Liver (tissue), 9 donors: ENCODE data around the gene TTC32. TPM values are rescaled to one million over a fixed set of nuclear protein-coding genes. Genes with fewer than 3 reads are reported as not detected.

ENCODE experiments used
- DNase-seq: peaks from one replicate; pipeline ENCODE4 v3.0.0-alpha.2; 2017; ENCODE audit warnings: low spot score
- H3K27ac ChIP-seq, 2 donors: one replicate each; pipeline ENCODE4 v1.7.0; 2013; ENCODE audit warnings: inconsistent platforms in 2 of 2, low read length in 2 of 2, control low read depth in 1 of 2, low read depth in 1 of 2, mild to moderate bottlenecking in 1 of 2
- H3K27me3 ChIP-seq, 4 donors: one replicate each; pipeline versions ENCODE4 v1.6.1 to v1.7.0; 2013; ENCODE audit warnings: low read length in 3 of 4, inconsistent platforms in 1 of 4, mild to moderate bottlenecking in 1 of 4, moderate library complexity in 1 of 4; ENCODE audit not compliant: control insufficient read depth in 4 of 4, insufficient read depth in 4 of 4
- H3K36me3 ChIP-seq, 4 donors: one replicate each; pipeline versions ENCODE4 v1.6.1 to v1.7.0; 2013; ENCODE audit warnings: low read length in 3 of 4, mild to moderate bottlenecking in 3 of 4, low read depth in 1 of 4, moderate library complexity in 1 of 4; ENCODE audit not compliant: control insufficient read depth in 4 of 4, insufficient read depth in 3 of 4
- H3K4me1 ChIP-seq, 4 donors: one replicate each; pipeline versions ENCODE4 v1.6.1 to v1.7.0; 2013; ENCODE audit warnings: low read length in 3 of 4, mild to moderate bottlenecking in 3 of 4, moderate library complexity in 1 of 4; ENCODE audit not compliant: control insufficient read depth in 4 of 4, insufficient read depth in 4 of 4
- H3K4me3 ChIP-seq, 3 donors: one replicate each; pipeline versions ENCODE4 v1.6.1 to v1.7.0; 2013; ENCODE audit warnings: low read length in 3 of 3, control low read depth in 1 of 3, low read depth in 1 of 3, mild to moderate bottlenecking in 1 of 3
- H3K9ac ChIP-seq, 2 donors: one replicate each; pipeline ENCODE4 v1.7.0; 2013; ENCODE audit warnings: low read length in 2 of 2, mild to moderate bottlenecking in 2 of 2, moderate library complexity in 2 of 2, control low read depth in 1 of 2, low read depth in 1 of 2
- H3K9me3 ChIP-seq, 4 donors: one replicate each; pipeline versions ENCODE4 v1.6.1 to v1.7.0; 2013; ENCODE audit warnings: low read length in 3 of 4; ENCODE audit not compliant: control insufficient read depth in 4 of 4
- EGR1 ChIP-seq, 2 donors: IDR thresholded peaks; 2 replicates each; pipeline ENCODE4 v1.6.1; 2016 to 2018; ENCODE audit warnings: antibody characterized with exemption in 2 of 2, low read depth in 2 of 2
- FOXA1 ChIP-seq: IDR thresholded peaks from 2 replicates; pipeline ENCODE4 v1.6.1; 2016; ENCODE audit warnings: antibody characterized with exemption
- FOXA2 ChIP-seq: IDR thresholded peaks from 2 replicates; pipeline ENCODE4 v1.6.1; 2016; ENCODE audit warnings: antibody characterized with exemption
- GABPA ChIP-seq, 2 donors: IDR thresholded peaks in 1 of 2; conservative IDR thresholded peaks in 1 of 2; 2 replicates each; pipeline ENCODE4 v1.6.1; 2016; ENCODE audit warnings: antibody characterized with exemption in 2 of 2, mild to moderate bottlenecking in 1 of 2, moderate library complexity in 1 of 2
- NR2F2 ChIP-seq: IDR thresholded peaks from 2 replicates; pipeline ENCODE4 v1.6.1; 2016; ENCODE audit warnings: antibody characterized with exemption
- RAD21 ChIP-seq, 2 donors: IDR thresholded peaks; 2 replicates each; pipeline ENCODE4 v1.6.1; 2016; ENCODE audit warnings: antibody characterized with exemption in 2 of 2, mild to moderate bottlenecking in 2 of 2
- TAF1 ChIP-seq: conservative IDR thresholded peaks from 2 replicates; pipeline ENCODE4 v1.6.1; 2016; ENCODE audit warnings: antibody characterized with exemption, mild to moderate bottlenecking
- WGBS: extraction: QIAGEN DNeasy Blood & Tissue Kit; methylation state at CpG from one replicate; pipeline ENCODE4 v1.1.7; 2013; 5-methylcytosine and 5-hydroxymethylcytosine counted together
- polyA plus RNA-seq, 2 donors: library from polyadenylated mRNA; stranded (reverse) in 1 of 2; unstranded in 1 of 2; fragments of 200-250 nt in 1 of 2; fragments of >200 nt in 1 of 2; fragmentation: Nextera tagmentation in 1 of 2; extraction: Ambion mirVana in 1 of 2; gene quantifications; one replicate each; pipeline versions ENCODE4 v1.2.1 to v1.2.3, GENCODE V29; 2013 to 2015
- total RNA-seq, 2 donors: library from RNA; depleted of rRNA; stranded (reverse); fragments of >200 nt; gene quantifications; one replicate each; pipeline ENCODE4 v1.2.3, GENCODE V29; 2014
- TF ChIP-seq, protein P1 (sequence below): fragments of 150-350 bp; IDR thresholded peaks from 2 replicates; pipeline ENCODE4 v1.5.1; 2017; ENCODE audit warnings: improper control_type of control experiment, low read depth, low read length; ENCODE audit not compliant: missing input control
- TF ChIP-seq, protein P2 (sequence below): IDR thresholded peaks from 2 replicates; pipeline ENCODE4 v1.6.1; 2016; ENCODE audit warnings: antibody characterized with exemption, mild to moderate bottlenecking
- TF ChIP-seq, protein P3 (sequence below): IDR thresholded peaks from 2 replicates; pipeline ENCODE4 v1.6.1; 2016; ENCODE audit warnings: antibody characterized with exemption
- TF ChIP-seq, protein P4 (sequence below): IDR thresholded peaks from 2 replicates; pipeline ENCODE4 v1.6.1; 2016; ENCODE audit warnings: antibody characterized with exemption
- TF ChIP-seq, protein P5 (sequence below): IDR thresholded peaks from 2 replicates; pipeline ENCODE4 v1.6.1; 2016; ENCODE audit warnings: antibody characterized with exemption
- donor health status: healthy.
- donor health status: healthy.
- donor health status: healthy.
- donor health status: healthy.
- donor health status: healthy.

TTC32 gene
- total and polyA plus RNA-seq, 4 donors = 4.1 to 12.0 (median 10.5) TPM

DNA sequence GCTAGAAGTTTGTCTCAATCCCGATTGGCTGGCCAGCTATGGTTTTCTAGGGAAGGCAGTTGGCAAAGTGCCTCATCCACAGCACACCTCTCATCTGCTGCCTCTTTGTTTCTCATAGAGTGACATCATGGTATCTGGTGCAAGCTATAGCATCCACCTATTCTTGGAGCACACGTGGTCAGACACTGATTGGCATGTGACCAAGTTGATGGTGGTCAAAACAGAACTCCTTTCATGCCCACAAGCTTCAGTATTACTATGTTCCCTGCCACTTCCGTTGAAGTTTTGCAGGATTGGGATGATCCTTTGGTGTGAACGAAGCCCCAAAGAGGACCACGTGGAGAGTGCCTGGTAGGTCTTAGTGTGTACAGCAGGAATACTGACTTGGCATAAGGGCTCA lies 28.8 kb downstream of the TTC32 start:
- DNase-seq = no peak
- no peak overlapping the region for H3K4me3 ChIP-seq
- no peak overlapping the region for H3K27ac ChIP-seq
- 93% methylated on average over 5 of the region's 5 CpGs for WGBS
- no peaks in the 10 kb centered on the region for H3K4me1 ChIP-seq
- H3K9me3 ChIP-seq = no peaks in the 10 kb centered on the region
- H3K36me3 ChIP-seq = peaks cover 0 to 1% (median 0%) of the 10 kb centered on the region in 4 donors
- no peak overlapping the region for H3K9ac ChIP-seq
- TF ChIP-seq, protein P1, sequence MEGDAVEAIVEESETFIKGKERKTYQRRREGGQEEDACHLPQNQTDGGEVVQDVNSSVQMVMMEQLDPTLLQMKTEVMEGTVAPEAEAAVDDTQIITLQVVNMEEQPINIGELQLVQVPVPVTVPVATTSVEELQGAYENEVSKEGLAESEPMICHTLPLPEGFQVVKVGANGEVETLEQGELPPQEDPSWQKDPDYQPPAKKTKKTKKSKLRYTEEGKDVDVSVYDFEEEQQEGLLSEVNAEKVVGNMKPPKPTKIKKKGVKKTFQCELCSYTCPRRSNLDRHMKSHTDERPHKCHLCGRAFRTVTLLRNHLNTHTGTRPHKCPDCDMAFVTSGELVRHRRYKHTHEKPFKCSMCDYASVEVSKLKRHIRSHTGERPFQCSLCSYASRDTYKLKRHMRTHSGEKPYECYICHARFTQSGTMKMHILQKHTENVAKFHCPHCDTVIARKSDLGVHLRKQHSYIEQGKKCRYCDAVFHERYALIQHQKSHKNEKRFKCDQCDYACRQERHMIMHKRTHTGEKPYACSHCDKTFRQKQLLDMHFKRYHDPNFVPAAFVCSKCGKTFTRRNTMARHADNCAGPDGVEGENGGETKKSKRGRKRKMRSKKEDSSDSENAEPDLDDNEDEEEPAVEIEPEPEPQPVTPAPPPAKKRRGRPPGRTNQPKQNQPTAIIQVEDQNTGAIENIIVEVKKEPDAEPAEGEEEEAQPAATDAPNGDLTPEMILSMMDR = no peak
- TF ChIP-seq FOXA1 (no peak), TAF1 (no peak), NR2F2 (no peak), GABPA (IDR thresholded peaks at IDR 0.05 in 1 of 2, conservative IDR thresholded peaks at IDR 0.05 in 1 of 2) (no peak), EGR1 (IDR thresholded peaks at IDR 0.05; ENCODE audit: low read depth in 2 of 2) (no peak), FOXA2 (no peak)
- TF ChIP-seq, protein P2, sequence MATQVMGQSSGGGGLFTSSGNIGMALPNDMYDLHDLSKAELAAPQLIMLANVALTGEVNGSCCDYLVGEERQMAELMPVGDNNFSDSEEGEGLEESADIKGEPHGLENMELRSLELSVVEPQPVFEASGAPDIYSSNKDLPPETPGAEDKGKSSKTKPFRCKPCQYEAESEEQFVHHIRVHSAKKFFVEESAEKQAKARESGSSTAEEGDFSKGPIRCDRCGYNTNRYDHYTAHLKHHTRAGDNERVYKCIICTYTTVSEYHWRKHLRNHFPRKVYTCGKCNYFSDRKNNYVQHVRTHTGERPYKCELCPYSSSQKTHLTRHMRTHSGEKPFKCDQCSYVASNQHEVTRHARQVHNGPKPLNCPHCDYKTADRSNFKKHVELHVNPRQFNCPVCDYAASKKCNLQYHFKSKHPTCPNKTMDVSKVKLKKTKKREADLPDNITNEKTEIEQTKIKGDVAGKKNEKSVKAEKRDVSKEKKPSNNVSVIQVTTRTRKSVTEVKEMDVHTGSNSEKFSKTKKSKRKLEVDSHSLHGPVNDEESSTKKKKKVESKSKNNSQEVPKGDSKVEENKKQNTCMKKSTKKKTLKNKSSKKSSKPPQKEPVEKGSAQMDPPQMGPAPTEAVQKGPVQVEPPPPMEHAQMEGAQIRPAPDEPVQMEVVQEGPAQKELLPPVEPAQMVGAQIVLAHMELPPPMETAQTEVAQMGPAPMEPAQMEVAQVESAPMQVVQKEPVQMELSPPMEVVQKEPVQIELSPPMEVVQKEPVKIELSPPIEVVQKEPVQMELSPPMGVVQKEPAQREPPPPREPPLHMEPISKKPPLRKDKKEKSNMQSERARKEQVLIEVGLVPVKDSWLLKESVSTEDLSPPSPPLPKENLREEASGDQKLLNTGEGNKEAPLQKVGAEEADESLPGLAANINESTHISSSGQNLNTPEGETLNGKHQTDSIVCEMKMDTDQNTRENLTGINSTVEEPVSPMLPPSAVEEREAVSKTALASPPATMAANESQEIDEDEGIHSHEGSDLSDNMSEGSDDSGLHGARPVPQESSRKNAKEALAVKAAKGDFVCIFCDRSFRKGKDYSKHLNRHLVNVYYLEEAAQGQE = no peak
- TF ChIP-seq, protein P3, sequence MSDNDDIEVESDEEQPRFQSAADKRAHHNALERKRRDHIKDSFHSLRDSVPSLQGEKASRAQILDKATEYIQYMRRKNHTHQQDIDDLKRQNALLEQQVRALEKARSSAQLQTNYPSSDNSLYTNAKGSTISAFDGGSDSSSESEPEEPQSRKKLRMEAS = no peak
- TF ChIP-seq, protein P4, sequence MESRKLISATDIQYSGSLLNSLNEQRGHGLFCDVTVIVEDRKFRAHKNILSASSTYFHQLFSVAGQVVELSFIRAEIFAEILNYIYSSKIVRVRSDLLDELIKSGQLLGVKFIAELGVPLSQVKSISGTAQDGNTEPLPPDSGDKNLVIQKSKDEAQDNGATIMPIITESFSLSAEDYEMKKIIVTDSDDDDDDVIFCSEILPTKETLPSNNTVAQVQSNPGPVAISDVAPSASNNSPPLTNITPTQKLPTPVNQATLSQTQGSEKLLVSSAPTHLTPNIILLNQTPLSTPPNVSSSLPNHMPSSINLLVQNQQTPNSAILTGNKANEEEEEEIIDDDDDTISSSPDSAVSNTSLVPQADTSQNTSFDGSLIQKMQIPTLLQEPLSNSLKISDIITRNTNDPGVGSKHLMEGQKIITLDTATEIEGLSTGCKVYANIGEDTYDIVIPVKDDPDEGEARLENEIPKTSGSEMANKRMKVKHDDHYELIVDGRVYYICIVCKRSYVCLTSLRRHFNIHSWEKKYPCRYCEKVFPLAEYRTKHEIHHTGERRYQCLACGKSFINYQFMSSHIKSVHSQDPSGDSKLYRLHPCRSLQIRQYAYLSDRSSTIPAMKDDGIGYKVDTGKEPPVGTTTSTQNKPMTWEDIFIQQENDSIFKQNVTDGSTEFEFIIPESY = no peak
- no peaks in the 10 kb centered on the region for H3K27me3 ChIP-seq

DNA sequence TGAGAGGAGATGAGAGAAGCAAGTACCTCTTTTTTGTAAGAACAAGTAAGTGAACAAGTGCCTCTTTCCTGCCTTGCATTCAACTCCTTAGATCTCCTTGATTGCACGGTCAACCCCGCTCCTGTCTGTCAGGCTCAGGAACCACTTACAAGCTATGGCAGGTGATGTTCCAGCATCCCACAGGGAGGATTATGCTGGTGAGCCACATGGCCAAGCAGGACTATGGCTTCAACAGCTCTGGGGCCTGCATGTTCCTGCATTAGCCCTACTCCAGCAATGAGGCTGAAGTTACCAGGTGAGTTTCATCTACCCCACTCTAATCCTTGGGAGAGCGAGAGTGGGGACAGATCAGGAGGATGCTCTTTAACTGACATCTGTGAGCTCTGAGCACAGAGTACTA lies 29.5 kb downstream of the TTC32 start:
- H3K27ac ChIP-seq = no peak overlapping the region

DNA sequence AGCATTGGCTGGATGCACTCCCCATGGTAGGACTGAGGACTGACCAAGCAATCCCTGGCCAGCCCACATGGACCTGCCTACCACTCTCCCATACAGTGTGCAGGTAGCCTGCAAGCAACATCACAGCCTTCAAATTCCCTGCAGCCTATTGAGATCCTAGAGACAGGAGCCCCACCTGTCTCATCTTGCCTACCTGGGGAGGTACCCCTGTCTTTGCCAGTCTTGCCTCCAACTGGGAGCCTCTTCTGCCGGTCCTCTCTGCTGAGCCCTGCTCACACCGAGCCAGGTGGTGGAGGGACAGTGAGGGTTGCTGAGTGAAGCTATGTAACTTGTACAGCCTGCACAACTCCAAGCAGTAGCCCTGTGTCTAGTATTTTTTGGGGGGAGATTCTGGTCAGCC lies 29.9 kb downstream of the TTC32 start:
- Histone ChIP-seq H3K27ac (no peak overlapping the region), H3K9me3 (no peaks in the 10 kb centered on the region), H3K4me1 (no peaks in the 10 kb centered on the region), H3K27me3 (no peaks in the 10 kb centered on the region), H3K36me3 (peaks cover 0 to 1% (median 0%) of the 10 kb centered on the region in 4 donors), H3K4me3 (no peak overlapping the region), H3K9ac (no peak overlapping the region)
- over 99% methylated on average over 2 of the region's 2 CpGs for WGBS
- DNase-seq = no peak
- TF ChIP-seq, protein P2 = no peak
- no peak for TF ChIP-seq NR2F2
- TF ChIP-seq RAD21 (IDR thresholded peaks at IDR 0.05) = no peak
- no peak for TF ChIP-seq GABPA (IDR thresholded peaks at IDR 0.05 in 1 of 2, conservative IDR thresholded peaks at IDR 0.05 in 1 of 2)
- TF ChIP-seq, protein P1 = no peak
- TF ChIP-seq, protein P5, sequence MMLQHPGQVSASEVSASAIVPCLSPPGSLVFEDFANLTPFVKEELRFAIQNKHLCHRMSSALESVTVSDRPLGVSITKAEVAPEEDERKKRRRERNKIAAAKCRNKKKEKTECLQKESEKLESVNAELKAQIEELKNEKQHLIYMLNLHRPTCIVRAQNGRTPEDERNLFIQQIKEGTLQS = no peak
- TF ChIP-seq FOXA1 = no peak

More for the DNA sequence above, 29.5 kb downstream of the TTC32 start:
- H3K27me3 ChIP-seq = no peaks in the 10 kb centered on the region
- no peaks in the 10 kb centered on the region for H3K9me3 ChIP-seq
- H3K9ac ChIP-seq = no peak overlapping the region
- H3K36me3 ChIP-seq = peaks cover 0 to 1% (median 0%) of the 10 kb centered on the region in 4 donors
- no peak overlapping the region for H3K4me3 ChIP-seq
- TF ChIP-seq GABPA (IDR thresholded peaks at IDR 0.05 in 1 of 2, conservative IDR thresholded peaks at IDR 0.05 in 1 of 2) (no peak), NR2F2 (no peak)
- no peaks in the 10 kb centered on the region for H3K4me1 ChIP-seq
- WGBS = 68% methylated on average over 3 of the region's 3 CpGs
- no peak for DNase-seq
